GM18526 (cell line): Measurements from ENCODE around the gene RXRB.

Experiments
- POLR2A ChIP-seq: IDR thresholded peaks from 3 replicates; pipeline ENCODE4 v1.6.1; 2011; ENCODE audit not compliant: insufficient read length; ENCODE audit errors: extremely low read depth

Gene RXRB

DNA sequence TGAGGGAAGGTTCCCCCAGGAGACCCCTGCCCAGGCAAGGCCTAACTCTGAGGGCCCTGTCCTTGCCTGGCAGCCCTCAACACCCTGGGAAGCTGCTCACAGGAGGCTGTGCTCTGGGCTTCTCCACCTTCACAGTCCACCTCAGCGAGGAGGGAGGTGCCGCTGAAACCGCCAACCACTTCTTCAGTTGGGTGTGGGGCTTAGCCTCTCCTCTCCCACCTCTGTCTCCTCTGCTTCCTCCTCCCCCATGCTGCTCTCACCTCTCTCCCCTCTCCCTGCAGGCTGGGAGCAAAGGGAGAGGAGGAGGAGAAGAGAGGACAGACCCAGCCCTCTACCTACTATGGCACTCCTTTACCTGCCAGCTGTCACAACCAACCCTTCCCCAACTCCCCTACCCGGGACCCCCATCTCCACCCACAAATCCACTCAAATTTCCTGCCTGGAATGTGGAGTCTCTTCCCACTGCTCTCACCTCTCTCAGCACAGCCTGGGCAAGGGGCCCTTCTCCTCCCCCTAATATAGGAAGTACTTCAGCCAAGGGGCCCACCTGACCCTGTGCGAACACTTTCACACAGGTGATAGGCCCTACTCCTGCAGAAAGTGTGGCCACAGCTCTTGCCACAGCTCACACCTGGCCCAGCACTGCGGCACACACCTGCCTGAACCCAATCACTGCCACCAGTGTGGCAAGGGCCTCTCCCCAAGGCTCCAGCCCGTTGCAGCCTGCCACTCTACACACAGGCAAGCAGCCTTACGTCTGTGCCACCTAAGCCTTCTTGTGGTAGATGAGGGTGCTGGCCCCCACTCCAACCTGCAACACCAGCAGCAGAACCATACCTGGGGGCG is 15.0 kb upstream of the RXRB start:
- no peak for TF ChIP-seq POLR2A

DNA sequence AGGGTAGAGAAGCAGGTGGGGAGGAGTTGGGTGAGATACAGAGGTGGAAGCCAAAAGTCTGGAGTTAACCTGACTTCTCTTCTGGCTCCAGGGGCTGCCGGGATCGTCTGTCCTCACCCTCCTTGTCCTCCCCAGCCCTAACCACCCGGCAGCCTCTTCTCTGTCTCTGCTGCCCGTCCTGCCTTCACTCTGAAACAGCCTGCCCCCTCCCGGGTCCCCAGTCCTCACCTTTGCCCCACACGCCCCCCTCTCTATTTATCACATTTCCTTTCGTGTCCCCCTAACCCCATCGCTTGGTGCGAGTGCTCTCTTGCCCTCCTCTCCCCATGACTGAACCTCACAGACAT is 13.5 kb upstream of the RXRB start:
- no peak for TF ChIP-seq POLR2A

DNA sequence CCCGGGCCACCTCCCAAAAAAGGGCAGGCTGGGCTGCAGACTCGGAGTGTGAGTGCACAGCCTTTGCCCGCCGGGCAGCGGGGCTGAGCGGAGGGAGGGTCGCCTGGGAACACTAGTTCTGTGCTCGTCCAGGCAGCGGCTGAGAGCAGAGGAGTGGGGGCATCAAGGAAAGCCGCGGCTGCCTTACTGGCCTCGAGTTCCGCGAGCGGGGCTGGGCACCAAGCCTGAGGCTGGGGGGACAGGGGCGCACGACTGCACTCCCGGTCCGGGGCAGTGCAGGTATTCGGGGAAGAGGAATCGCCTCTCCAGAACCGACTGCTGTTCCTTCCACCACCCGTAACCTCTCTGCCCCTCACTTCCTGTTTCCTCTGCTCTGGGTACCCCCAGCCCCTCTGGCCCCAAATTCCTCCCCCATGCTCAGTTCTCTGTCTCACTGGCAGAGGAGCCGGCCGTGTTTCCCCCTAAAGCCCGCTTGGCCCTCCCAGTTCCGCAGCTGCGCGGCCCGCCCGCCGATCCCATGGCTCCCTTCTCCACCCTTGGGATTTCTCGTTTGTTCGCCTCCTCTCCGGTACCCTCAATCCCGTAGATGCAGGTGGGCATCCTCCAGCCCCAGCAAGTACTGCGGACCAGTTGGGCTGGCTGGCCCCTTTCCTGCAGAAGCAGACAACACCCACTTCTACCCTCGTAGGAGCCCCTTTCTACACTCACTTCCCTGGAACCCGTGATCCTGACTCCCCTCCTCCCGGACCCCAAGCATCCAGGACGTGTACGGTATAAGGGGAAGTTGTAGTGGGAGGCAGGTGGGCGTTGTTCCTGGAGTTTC is 12.9 kb upstream of the RXRB start:
- TF ChIP-seq POLR2A, result peak; percentile 41

DNA sequence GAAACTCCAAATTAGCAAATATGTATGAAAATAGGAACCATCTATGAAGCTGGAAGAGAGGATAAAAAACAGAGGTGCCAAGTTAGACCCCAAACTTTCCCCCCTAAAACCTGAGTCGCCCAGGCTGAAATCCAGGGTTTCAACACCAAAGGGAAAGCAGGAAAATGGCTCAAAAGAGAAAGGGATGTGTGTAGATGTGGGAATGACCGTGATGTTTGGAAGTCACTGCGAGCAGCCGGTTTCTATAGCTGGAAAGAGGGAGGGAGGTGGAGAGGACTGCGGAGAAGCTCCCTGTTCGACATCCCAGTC is 12.3 kb upstream of the RXRB start:
- TF ChIP-seq POLR2A, result no peak

DNA sequence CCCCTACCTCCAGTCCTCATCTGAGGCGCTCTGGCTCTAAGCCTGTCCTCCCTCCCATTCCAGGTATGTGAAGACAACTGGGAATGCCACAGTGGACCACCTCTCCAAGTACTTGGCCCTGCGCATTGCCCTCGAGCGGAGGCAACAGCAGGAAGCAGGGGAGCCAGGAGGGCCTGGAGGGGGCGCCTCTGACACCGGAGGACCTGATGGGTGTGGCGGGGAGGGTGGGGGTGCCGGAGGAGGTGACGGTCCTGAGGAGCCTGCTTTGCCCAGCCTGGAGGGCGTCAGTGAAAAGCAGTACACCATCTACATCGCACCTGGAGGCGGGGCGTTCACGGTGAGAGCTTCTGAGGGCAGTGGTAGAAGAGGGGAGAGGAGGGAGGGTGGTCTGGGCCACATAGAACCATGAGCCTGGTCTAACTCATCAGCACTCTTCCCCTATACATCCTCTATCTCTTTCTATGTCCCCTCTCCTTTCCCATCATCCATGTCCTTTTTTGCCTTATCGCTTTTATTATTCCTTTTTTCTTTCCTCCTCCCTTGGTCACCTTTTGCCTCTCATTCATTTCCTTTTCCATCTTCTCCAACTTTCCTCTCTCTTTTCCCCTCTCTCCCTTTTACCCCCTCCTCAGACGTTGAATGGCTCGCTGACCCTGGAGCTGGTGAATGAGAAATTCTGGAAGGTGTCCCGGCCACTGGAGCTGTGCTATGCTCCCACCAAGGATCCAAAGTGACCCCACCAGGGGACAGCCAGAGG is 11.4 kb upstream of the RXRB start:
- no peak for TF ChIP-seq POLR2A

DNA sequence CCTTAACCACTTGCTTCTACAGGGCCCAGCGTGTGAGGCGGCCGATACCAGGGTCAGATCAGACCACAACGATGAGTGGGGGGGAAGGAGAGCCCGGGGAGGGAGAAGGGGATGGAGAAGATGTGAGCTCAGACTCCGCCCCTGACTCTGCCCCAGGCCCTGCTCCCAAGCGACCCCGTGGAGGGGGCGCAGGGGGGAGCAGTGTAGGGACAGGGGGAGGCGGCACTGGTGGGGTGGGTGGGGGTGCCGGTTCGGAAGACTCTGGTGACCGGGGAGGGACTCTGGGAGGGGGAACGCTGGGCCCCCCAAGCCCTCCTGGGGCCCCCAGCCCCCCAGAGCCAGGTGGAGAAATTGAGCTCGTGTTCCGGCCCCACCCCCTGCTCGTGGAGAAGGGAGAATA is 10.7 kb upstream of the RXRB start:
- TF ChIP-seq POLR2A, result no peak

DNA sequence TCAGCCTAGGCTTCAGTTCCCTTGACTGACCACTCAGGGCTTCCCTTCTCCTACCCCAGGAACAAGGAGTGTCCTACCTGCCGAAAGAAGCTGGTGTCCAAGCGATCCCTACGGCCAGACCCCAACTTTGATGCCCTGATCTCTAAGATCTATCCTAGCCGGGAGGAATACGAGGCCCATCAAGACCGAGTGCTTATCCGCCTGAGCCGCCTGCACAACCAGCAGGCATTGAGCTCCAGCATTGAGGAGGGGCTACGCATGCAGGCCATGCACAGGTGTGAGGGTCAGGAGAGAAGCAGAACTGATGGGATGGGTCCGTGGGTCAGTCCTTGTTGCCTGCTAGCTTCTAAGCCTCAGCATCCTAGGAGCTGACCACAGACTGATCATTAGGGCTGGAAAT is 9.4 kb upstream of the RXRB start:
- TF ChIP-seq POLR2A, result no peak

DNA sequence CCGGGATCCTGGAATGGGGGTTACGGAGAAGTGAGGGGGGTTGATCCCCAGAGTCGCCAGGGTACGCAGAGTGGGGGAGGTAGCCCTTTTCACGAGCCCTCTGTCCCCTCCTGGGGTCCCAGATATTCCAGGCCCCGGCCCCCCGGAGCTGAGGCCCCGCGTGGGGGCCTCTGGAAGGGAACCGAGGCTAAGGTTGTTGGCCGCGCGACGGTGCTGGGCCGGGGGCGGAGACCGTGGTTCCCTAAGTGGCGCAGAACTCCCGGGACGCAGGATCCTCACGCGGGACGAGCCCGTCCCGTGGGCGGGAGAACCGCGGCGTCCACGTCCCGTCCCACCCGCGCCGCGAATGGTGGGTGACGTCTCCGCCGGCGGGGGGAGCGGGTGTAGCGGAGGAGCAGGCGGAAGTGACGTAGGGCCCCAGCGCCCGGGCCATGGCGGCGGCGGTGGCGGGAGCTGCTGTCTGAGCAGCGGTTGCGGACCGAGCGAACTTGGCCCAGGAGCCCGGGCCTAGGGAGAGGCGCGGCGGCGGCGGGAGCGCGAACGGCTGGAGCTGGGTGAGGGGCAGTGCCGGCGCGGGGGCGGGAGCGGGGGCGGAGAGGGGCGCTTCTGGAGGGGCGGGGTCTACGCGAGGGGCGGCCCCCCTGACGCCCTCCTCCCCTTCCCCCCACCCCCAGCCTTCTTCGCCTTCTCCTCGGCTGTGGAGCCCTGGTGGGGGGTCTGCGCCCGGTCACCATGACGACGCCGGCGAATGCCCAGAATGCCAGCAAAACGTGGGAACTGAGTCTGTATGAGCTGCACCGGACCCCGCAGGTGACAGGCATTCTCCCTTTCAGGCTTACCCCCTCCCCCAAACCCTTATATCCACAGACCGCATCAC is 7.9 kb upstream of the RXRB start, which contains the start of gene RING1:
Gene RING1, plus strand, starts transcription at position 410 of the 877 bp plus-strand sequence. Its CDS starts 323 bp downstream, at position 733.
- TF ChIP-seq POLR2A, result peak; percentile 93

DNA sequence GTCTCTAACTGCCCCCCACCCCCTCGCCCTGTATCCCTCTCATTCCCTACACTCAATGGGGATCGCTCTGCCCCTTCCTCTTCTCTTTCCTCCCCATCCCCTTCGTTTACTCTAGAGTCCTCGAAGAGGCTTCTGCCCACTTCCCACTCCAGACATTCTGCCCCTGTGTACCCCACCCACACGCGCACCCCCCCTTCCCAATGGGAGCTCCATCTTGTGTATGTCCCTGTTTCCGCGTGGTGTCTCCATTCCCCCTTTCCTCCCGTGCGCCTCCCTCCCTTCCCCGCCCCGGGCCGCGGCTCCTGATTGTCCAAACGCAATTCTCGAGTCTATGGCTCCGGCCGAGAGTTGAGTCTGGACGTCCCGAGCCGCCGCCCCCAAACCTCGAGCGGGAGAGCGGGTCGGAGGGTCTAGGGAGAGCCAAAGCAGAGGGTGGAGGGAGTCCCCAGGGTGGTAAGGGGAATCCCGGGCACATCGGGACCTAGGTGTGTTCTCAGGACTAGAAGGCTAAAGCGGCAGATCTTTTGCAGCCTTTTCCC is 7.2 kb upstream of the RXRB start:
- TF ChIP-seq POLR2A, result no peak

DNA sequence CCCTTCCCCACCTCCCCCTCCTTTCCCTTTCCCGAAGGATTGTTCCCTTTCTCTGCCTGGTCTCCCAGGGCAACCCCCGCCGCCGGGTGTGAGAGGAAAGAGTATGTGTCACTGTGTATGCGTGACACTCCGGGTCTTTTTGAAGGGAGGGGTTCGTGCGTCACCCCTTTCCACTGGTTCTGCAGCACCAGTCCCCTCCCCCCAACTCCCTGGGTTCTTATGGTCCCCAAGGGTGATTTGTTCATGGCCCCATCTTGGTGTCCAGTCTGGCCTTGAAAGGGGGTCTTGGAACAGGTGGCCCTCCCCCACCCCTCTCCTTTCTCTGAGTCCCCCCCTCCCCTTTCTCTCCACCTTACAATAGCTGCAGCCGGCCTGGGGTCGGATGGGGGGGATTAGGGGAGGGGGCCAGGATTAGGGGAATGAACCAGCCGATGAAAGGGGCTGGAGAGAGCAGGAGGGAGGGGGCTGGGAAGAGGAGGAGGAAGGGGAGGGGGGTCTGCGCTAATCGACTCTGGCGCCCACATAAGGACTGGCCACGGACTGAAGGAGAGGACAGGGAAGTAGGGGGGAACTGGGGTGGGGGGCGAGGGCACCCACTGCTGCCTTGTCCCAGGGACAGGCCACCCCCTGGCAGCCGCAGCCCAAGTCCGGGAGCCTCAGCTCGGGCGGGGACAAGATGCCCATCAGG is 6.5 kb upstream of the RXRB start:
- TF ChIP-seq POLR2A, result no peak

DNA sequence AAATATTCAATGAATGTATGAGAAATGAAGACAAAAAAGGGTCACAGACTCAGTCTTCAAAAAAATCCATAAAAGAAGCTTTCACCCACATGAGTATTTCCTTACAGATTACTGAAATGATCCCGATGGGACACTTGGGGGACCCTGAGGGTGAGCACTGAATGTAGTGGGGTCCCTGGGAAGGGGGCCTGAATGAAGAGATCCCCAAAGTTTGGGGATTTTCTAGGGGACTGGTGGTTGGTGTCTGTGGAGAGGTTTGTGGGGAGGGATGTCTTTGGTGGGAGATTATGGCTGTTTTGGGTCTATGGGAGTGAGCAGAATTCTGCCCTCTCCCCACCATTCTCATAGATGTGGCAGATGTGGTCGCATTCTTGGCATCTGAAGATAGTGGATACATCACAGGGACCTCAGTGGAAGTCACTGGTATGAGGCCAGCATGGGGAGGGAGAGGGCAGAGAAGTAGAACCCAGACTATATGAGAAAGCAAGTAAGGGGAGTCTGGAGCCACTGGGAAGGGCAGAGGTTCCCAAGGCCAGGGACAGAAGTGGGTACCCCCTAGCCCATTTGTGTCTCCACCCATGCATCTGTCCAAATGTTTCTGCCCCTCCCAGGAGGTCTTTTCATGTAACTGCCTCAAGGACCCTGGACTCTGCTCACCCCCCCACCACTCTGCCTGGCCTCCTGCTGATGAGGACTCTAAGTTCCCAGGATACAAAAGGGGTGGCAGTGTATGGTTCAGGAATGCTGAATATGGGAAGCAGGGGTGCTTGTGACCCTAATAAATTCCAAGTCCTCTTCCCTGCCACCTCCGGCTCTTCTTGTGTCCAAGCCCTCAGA is 5.8 kb upstream of the RXRB start:
- no peak for TF ChIP-seq POLR2A

DNA sequence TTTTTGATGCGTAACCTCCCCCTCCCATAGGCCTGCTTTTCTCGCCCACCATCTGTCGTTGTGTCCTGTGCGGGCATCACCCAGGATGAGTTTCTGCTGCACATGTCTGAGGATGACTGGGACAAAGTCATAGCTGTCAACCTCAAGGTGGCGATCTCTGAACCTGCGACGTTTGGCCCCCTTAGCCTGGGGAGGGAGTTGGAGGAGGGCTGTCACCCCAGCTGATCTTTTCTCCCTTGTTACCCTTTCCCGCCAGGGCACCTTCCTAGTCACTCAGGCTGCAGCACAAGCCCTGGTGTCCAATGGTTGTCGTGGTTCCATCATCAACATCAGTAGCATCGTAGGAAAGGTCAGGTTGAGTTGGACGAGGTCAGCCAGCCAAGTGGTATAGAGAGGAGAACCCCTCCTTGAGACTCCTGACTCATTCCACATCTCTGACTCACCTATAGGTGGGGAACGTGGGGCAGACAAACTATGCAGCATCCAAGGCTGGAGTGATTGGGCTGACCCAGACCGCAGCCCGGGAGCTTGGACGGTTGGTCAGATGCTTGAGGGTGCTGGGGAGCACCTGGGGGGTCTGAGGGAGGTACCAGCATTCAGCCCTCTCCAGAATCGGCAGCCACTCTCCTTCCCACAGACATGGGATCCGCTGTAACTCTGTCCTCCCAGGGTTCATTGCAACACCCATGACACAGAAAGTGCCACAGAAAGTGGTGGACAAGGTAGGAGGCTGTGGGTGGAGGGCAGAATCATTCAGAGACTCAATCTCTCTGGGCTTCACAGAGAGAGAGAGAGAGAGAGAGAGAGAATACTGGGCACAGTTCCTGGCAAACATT is 4.9 kb upstream of the RXRB start:
- TF ChIP-seq POLR2A, result no peak
